GM19099 (cell line): ENCODE measurements around the gene LRP1B.

ENCODE experiments used
- POLR2A ChIP-seq: IDR thresholded peaks from 3 replicates; pipeline ENCODE4 v1.6.1; 2011; ENCODE audit warnings: low read depth; ENCODE audit not compliant: insufficient read length; ENCODE audit errors: extremely low read depth

Gene LRP1B

GRCh38 chr2:141598982-141599381 is 531.8 kb downstream of the LRP1B start:
- no peak for TF ChIP-seq POLR2A

DNA sequence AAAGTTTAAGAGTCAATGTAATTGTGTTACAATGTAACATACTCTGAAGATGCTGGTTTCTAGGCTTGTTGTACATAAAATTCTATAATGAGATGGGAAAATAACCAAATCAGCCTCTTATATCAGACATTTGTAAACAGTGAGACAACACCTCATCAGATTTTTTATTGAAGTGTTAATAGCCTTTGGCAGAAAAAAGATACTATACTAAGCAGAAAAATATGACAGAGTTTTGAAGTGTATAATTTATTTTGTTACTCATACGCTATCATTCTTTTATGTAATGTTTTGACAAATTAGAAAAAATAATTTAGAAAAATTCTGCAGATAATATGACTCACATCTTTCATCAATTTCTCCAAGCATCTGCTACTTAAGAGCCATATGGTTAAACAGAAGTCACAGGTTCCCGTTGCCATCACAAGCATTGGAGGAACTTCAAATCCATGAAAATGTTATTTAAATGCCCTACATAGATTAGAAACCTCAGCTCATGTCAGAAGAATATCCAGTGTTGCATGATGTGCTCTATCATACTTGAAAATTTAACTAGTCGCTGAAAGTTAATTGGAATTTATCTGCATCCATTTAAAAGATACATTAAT is 535.4 kb downstream of the LRP1B start:
- no peak for TF ChIP-seq POLR2A

GRCh38 chr2:141591787-141592186 is 539.0 kb downstream of the LRP1B start:
- TF ChIP-seq POLR2A, result no peak

GRCh38 chr2:141590620-141591019 is 540.2 kb downstream of the LRP1B start:
- no peak for TF ChIP-seq POLR2A

DNA sequence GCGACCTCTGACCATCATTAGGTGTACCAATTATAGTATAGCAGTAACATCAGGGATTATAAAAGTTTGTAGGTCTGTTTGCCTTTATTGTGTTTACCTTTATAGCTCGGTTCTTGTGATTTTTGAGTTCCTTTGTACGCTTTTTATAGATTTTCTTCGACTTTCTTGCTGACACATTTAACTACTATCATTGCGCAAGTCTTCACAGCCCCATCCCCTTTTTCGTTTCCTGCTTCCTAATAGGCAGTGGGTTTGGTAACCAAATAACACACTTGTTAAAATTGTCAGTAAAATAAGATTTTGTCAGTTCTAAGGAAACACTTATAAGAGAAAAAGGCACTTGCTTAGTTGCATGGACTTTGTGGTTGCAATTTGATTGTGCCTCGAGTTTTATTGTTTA is 541.5 kb downstream of the LRP1B start:
- TF ChIP-seq POLR2A, result no peak

DNA sequence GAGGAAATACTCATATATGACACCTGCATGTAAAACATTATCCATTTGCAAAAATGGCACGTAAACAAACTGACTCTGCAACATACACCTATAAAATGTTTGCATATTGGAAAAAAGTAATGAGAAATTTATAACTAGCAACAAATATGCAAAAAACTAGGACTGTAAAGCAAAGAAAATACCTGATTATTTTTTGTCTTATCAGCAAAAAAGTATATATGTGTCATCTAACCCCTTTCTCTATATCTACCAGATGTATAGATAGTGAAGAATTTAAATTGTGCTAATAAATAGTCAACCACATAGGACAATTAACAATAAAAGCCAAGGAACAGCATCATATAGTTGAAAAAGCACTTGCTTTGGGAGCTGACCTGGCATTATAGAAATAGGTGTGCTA is 543.8 kb downstream of the LRP1B start:
- no peak for TF ChIP-seq POLR2A

DNA sequence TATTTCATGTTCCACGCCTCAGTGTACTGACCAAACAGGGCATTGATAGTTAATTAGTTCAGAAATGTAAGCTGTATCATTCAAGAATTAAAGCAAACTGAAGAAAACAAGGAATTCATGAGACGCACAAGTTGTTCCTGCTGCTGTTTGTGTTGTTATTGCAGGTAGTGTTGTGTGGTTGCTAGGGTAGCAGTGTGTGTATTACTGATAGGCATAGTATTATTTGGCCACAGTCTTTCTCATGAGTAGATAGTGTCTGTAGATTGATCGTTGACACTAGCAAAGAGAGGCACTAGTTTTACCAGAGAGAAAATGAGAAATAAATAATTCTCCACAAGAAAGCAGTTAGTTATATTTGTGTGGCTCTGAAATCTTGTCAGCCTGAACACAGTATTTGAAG is 548.6 kb downstream of the LRP1B start:
- no peak for TF ChIP-seq POLR2A

DNA sequence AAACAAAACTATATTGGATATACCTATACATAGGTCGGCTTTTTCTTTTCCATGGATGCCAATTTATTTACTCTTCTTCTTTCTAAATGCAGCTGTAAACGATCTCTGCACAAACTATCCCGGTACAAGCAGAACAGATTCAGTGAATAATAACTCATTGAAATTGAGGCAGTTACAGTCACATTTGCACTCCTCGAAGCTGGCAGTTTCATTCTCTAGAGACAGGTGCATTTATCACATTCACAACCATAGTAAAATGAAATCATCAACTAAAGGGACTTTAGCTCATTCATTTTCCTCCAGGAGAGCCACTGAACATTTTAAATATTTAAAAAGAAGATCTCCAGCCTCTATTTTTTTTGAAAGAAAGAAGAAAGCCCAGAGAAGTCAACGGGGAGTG is 551.7 kb downstream of the LRP1B start:
- TF ChIP-seq POLR2A, result no peak

DNA sequence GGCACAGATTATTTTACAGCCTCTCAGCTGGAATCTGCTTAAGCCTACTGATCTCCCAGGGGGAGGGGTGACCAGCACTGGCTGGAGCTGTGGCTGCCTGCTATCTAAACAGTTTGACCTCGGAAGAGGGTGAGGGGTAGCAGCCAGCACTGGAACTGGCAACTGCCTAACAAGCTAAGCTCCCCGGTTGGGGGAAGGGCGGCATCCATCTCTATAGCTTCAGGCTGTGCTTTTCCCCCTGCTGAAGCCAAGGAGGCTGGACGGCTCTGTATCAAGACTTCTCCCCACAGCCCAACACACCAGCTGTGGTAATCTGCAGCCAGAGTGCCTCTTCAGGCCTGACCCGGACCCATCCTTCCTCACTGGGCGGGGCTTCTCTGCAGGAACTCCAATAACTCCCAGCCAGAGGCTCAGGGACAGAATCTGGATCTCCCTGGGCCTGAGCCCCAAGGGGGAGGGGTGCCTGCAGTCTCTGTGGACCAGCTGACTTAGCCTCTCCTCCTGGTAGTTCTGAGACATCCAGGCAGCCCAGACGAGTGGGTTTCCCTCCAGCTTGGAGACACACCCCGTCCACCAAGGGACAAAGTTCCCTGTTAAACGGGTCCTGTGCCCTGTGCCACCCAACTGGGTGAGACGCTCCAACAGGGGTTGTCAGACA is 560.2 kb downstream of the LRP1B start:
- no peak for TF ChIP-seq POLR2A

GRCh38 chr2:141569941-141570340 is 560.9 kb downstream of the LRP1B start:
- no peak for TF ChIP-seq POLR2A

DNA sequence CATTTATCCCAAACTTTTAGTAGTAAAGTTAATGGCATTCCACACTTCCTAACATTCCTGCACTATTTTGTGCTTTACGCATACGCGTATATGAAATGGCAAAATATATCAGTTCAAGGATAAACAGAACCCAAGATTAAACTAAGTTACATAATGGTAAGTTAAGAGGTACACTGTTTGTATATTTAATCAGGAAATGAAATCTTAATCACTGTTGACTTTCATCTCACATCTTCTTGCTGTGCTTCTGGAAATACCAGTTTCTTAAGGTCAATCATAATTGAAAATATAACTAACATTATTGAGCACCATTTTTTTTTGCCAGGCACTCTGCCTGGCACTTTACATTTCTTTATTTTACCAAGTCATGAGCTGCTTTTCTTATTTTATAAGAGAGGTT is 565.2 kb downstream of the LRP1B start:
- no peak for TF ChIP-seq POLR2A

GRCh38 chr2:141560723-141561122 is 570.1 kb downstream of the LRP1B start:
- no peak for TF ChIP-seq POLR2A

DNA sequence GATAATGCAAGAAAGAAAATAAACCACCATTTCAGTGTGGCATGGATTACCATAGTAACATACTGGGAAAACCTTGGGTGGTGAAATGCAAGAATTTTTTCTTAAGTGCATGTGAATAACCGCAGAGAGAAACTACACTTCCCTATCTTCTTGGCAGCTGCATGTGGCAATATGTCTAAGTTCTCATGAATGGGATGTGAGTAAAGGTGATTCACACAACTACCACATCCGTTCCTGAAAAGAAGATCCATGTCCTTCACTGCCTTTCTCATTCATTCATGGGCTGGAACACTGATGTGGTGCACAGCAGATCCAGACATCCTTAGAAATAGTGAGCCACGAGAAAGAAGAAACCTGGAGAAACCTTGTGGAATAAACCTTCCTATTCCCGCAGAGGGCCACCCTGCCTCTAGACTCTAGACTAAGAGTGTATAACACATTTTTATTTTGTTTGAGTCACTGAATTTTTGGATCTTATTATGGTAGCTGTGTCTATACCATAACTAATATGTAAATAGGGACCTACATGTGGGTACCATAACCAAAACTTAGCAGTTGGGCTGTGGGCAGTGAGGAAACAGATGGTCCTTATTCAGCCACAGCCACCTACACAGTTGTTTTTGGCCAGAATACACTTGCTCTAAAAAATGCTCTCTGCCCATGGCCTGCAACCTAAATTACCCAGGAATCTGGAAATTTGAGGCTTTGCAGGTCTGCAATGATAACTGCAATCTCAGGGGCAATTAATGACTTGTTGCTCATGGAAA is 573.3 kb downstream of the LRP1B start:
- TF ChIP-seq POLR2A, result no peak

DNA sequence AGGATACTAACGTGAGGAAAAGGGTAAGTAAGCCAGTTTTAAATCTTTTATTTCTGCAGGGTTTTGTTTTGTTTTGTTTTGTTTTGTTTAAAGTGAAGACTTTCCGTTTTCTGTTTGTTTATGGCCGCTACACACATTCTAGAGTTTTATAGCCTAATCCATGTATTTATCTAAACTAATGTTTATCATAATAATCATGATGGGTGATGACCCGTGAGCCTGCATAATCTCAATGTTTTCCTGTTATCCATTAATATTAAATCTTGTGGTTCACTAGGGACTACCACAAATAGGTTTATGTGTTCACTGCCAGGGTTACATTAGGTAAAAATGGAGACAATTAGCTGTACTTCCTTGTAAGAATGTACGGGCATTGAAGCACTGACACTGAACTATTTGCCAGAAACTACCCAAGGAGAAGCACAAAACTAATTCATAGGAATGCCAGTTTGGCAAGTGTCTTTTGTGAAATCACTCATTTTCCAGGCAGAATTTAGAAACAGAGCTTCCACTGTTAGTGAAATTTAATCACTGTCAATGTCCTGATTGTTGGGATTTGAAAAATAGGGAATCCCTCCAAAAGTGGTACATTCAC is 574.8 kb downstream of the LRP1B start:
- TF ChIP-seq POLR2A, result no peak

DNA sequence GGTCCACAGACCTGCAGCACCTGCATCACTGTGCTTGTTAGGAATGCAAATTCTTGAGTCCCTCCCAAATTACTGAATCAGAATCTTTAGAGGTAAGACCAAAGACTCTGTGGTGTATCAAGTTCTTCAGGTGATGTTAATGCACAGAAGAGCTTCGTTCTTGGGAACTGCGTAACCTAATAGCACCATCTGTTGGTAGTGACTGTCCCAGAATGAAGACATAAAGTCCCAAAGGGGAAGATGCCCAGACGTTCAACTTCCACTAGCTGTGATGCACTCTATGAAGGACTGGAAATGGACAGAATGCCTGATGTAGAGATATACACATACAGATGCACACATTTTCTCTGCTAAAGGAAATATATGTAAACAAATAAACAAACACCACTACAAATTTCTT is 576.0 kb downstream of the LRP1B start:
- no peak for TF ChIP-seq POLR2A
